RWPE2 (cell line): ENCODE data around the gene CLCN6.

ENCODE experiments used
- ATAC-seq: fragments of 200-7000 bp; cut with Tn5 transposase; 3 replicates; pipeline ENCODE4 v1.9.1; 2021; ENCODE audit warnings: low read depth
- DNase-seq: peaks from one replicate; pipeline ENCODE4 v3.0.0-alpha.2; 2020; ENCODE audit warnings: low spot score
- H3K27ac ChIP-seq: fragments of 450-650 bp; 2 replicates; pipeline ENCODE4 v1.5.1; 2017; ENCODE audit warnings: mild to moderate bottlenecking; ENCODE audit not compliant: poor library complexity, severe bottlenecking
- H3K27me3 ChIP-seq: fragments of 250-450 bp; sonication (Bioruptor Pico); 2 replicates; pipeline ENCODE4 v1.5.1; 2021; ENCODE audit warnings: mild to moderate bottlenecking, moderate library complexity; ENCODE audit not compliant: insufficient read depth, poor library complexity, severe bottlenecking
- H3K36me3 ChIP-seq: fragments of 250-450 bp; sonication (Bioruptor Pico); 2 replicates; pipeline ENCODE4 v1.5.1; 2020; ENCODE audit warnings: low read depth, mild to moderate bottlenecking, moderate library complexity
- H3K4me1 ChIP-seq: fragments of 250-450 bp; sonication (Bioruptor Pico); 2 replicates; pipeline ENCODE4 v1.5.1; 2021; ENCODE audit warnings: mild to moderate bottlenecking, moderate library complexity; ENCODE audit not compliant: insufficient read depth, poor library complexity, severe bottlenecking
- H3K4me3 ChIP-seq: fragments of 250-450 bp; sonication (Bioruptor Pico); 2 replicates; pipeline ENCODE4 v1.5.1; 2021; ENCODE audit warnings: mild to moderate bottlenecking, moderate library complexity; ENCODE audit not compliant: severe bottlenecking
- H3K9me3 ChIP-seq: fragments of 250-450 bp; sonication (Bioruptor Pico); 2 replicates; pipeline ENCODE4 v1.5.1; 2021; ENCODE audit warnings: mild to moderate bottlenecking, moderate library complexity; ENCODE audit not compliant: severe bottlenecking
- CTCF ChIP-seq: fragments of 450-650 bp; IDR thresholded peaks from one replicate; pipeline ENCODE4 v1.5.1; 2017; ENCODE audit warnings: mild to moderate bottlenecking, moderate library complexity; ENCODE audit not compliant: poor library complexity, severe bottlenecking

The CLCN6 gene

GRCh38 chr1:11886986-11887665 lies 81.1 kb downstream of the CLCN6 start:
- ATAC-seq (no peak), DNase-seq (no peak)
- Histone ChIP-seq H3K9me3 (no peaks in the 10 kb centered on the region), H3K27me3 (no peaks in the 10 kb centered on the region), H3K36me3 (no peaks in the 10 kb centered on the region), H3K27ac (no peak overlapping the region), H3K4me1 (no peaks in the 10 kb centered on the region), H3K4me3 (no peak overlapping the region)
- TF ChIP-seq CTCF = no peak

- Histone ChIP-seq H3K9me3 (no peaks in the 10 kb centered on the region), H3K4me3 (no peak overlapping the region), H3K27ac (no peak overlapping the region), H3K36me3 (no peaks in the 10 kb centered on the region), H3K4me1 (no peaks in the 10 kb centered on the region), H3K27me3 (no peaks in the 10 kb centered on the region)
- no peak for TF ChIP-seq CTCF
- ATAC-seq (no peak), DNase-seq (no peak)
These were observed 81.6 kb downstream of the CLCN6 start for GRCh38 chr1:11887666-11888007.

- no peak overlapping the region for H3K4me3 ChIP-seq
- no peaks in the 10 kb centered on the region for H3K36me3 ChIP-seq
- H3K4me1 ChIP-seq = no peaks in the 10 kb centered on the region
- no peak for DNase-seq
- no peaks in the 10 kb centered on the region for H3K27me3 ChIP-seq
- no peak for TF ChIP-seq CTCF
- no peak for ATAC-seq
- H3K27ac ChIP-seq = no peak overlapping the region
- no peaks in the 10 kb centered on the region for H3K9me3 ChIP-seq
These were observed 82.3 kb downstream of the CLCN6 start for GRCh38 chr1:11888206-11888876.

GRCh38 chr1:11888877-11889208 lies 82.9 kb downstream of the CLCN6 start:
- no peak overlapping the region for H3K4me3 ChIP-seq

More at GRCh38 chr1:11888877-11889208, 82.9 kb downstream of the CLCN6 start:
- no peak for DNase-seq
- Histone ChIP-seq H3K4me1 (no peaks in the 10 kb centered on the region), H3K27me3 (no peaks in the 10 kb centered on the region), H3K9me3 (no peaks in the 10 kb centered on the region), H3K36me3 (no peaks in the 10 kb centered on the region), H3K27ac (no peak overlapping the region)
- TF ChIP-seq CTCF = no peak
- no peak for ATAC-seq
